Measurements from ENCODE around the gene SIAH2. TPM values are rescaled to one million over a fixed set of nuclear protein-coding genes. Genes with fewer than 3 reads are reported as not detected.
A peak's percentile ranks its signal among the peaks of the same experiment; 100 is the strongest.

Gene SIAH2
- total and polyA plus RNA-seq, 9 of the 15 experiments (the other 6 are each of a cell fraction or from before 2014, with no cell fraction given) = 4.8 to 39.0 (median 29.9) TPM

GRCh38 chr3:150783316-150783715, 20.3 kb upstream of the SIAH2 start:
- in situ Hi-C loops (cut with MboI) (no loop called here), intact Hi-C loops (cut with micrococcal nuclease) (no loop called here)
- Histone ChIP-seq H3K4me3 (no peak overlapping the region), H3K36me3 (ENCODE audit: control insufficient read depth, insufficient read depth, low read length) (no peaks in the 10 kb centered on the region), H3K27me3 (ENCODE audit: control insufficient read depth in 2 of 2, insufficient read depth in 2 of 2, low read length in 2 of 2) (no peaks in the 10 kb centered on the region), H3K9ac (ENCODE audit: insufficient read depth in 1 of 2, low read depth in 2 of 2, low read length in 2 of 2) (no peak overlapping the region), H3K27ac (ENCODE audit: extremely low read depth, low read depth, low read length) (no peak overlapping the region), H4K20me1 (replicated peaks; ENCODE audit: control insufficient read depth, insufficient read depth, low read length) (no peaks in the 10 kb centered on the region), H3K9me3 (replicated peaks; ENCODE audit: control insufficient read depth, insufficient read depth, low read depth, low read length) (no peaks in the 10 kb centered on the region), H3K4me2 (ENCODE audit: insufficient read depth, low read length) (no peak overlapping the region), H3K79me2 (ENCODE audit: control insufficient read depth, insufficient read depth, low read length) (no peaks in the 10 kb centered on the region), H2AFZ (ENCODE audit: low read depth, low read length) (no peak overlapping the region), H3K9me1 (ENCODE audit: control insufficient read depth, insufficient read depth, low read length) (no peaks in the 10 kb centered on the region), H3K4me1 (replicated peaks in 1 of 2; ENCODE audit: control insufficient read depth in 2 of 2, insufficient read depth in 2 of 2, low read length in 2 of 2) (peaks cover 9 to 17% of the 10 kb centered on the region in 2 experiments; a peak in 4 of 5 replicates)
- no peak for TF ChIP-seq ZNF436 (CRISPR knock-in tag; IDR thresholded peaks at IDR 0.05)
- no peak for TF ChIP-seq PML (IDR thresholded peaks at IDR 0.05; ENCODE audit: low read length)
- peak; percentile 78 for TF ChIP-seq PKNOX1 (IDR thresholded peaks at IDR 0.05)
- no peak for FAIRE-seq
- CTCF ChIA-PET (ENCODE audit: low intra/inter-chr PET ratio) = no interaction called here
- BruUV-seq (replicated peaks) = no TSS peak
- DNase-seq (ENCODE audit: extremely low read depth in 1 of 4, low spot score in 3 of 4) = no peak
- WGBS (ENCODE audit: insufficient coverage, low coverage, missing lambda C conversion rate) = 7% methylated on average over 1 of the region's 1 CpG
- peak; percentile 14; the same call in 2 of the 3 replicates for ATAC-seq
- POLR2A ChIA-PET = interaction anchor here (0.7 kb wide), 1 partner anchor 56 kb away, joined by 3 read pairs; no protein-coding TSS in a partner anchor

- Histone ChIP-seq H3K27ac (ENCODE audit: extremely low read depth, low read depth, low read length) (no peak overlapping the region), H3K36me3 (ENCODE audit: control insufficient read depth, insufficient read depth, low read length) (no peaks in the 10 kb centered on the region), H3K4me1 (replicated peaks in 1 of 2; ENCODE audit: control insufficient read depth in 2 of 2, insufficient read depth in 2 of 2, low read length in 2 of 2) (peaks cover 0 to 20% of the 10 kb centered on the region in 2 experiments; a peak in 2 of 5 replicates), H4K20me1 (replicated peaks; ENCODE audit: control insufficient read depth, insufficient read depth, low read length) (no peaks in the 10 kb centered on the region), H3K79me2 (ENCODE audit: control insufficient read depth, insufficient read depth, low read length) (no peaks in the 10 kb centered on the region), H2AFZ (ENCODE audit: low read depth, low read length) (0 out of 2 replicates have a peak overlapping the region, but pooled peaks have one; percentile 3), H3K4me3 (no peak overlapping the region), H3K4me2 (ENCODE audit: insufficient read depth, low read length) (no peak overlapping the region), H3K9ac (ENCODE audit: insufficient read depth in 1 of 2, low read depth in 2 of 2, low read length in 2 of 2) (peak overlapping the region in 1 of 2 experiments; percentile 40; a peak in 1 of 4 replicates), H3K27me3 (ENCODE audit: control insufficient read depth in 2 of 2, insufficient read depth in 2 of 2, low read length in 2 of 2) (no peaks in the 10 kb centered on the region; a peak in 1 of 5 replicates), H3K9me1 (ENCODE audit: control insufficient read depth, insufficient read depth, low read length) (no peaks in the 10 kb centered on the region), H3K9me3 (replicated peaks; ENCODE audit: control insufficient read depth, insufficient read depth, low read depth, low read length) (no peaks in the 10 kb centered on the region)
- in situ Hi-C loops (cut with MboI) = no loop called here
- FAIRE-seq = no peak
- no TSS peak for BruUV-seq (replicated peaks)
- intact Hi-C loops (cut with micrococcal nuclease) = no loop called here
- 41% methylated on average over 13 of the region's 22 CpGs for WGBS (ENCODE audit: insufficient coverage, low coverage, missing lambda C conversion rate)
- POLR2A ChIA-PET = interaction anchor here (1.0 to 1.3 kb wide), 2 partner anchors 11 to 13 kb away, joined by 3 to 4 read pairs; no protein-coding TSS in a partner anchor
- ATAC-seq = peak; percentile 76
- DNase-seq (ENCODE audit: extremely low read depth in 1 of 4, low spot score in 3 of 4) = peak in 3 of 4 experiments; percentile 16 to 35 (median 23)
- TF ChIP-seq CTCF (IDR thresholded peaks at IDR 0.05 in 2 of 3, conservative IDR thresholded peaks at IDR 0.05 in 1 of 3; ENCODE audit: insufficient read depth in 2 of 3, low read depth in 1 of 3, low read length in 3 of 3) (peak in 2 of 3 experiments; percentile 27 to 37; a peak in 4 of 6 replicates), HOXB6 (CRISPR knock-in tag; IDR thresholded peaks at IDR 0.05; ENCODE audit: borderline replicate concordance) (no peak), TEAD1 (CRISPR knock-in tag; IDR thresholded peaks at IDR 0.05) (0 out of 4 replicates have a peak, but pooled peaks of 1 of the 2 experiments have one; percentile 21)
- CTCF ChIA-PET (ENCODE audit: low intra/inter-chr PET ratio) = interaction anchor here (0.7 kb wide), 1 partner anchor 50 kb away, joined by 3 read pairs; no protein-coding TSS in a partner anchor
Observed at GRCh38 chr3:150779402-150779858, 16.5 kb upstream of the SIAH2 start.
